Vagina (tissue), 2 donors: ENCODE measurements around the gene PRDM16.

ENCODE experiments used
- CTCF ChIP-seq, 3 experiments: fragments of 450-650 bp in 2 of 3; fragments of 200-600 bp in 1 of 3; sonication (generic) in 1 of 3; IDR thresholded peaks; one replicate each; pipeline ENCODE4 v1.5.1; 2017 to 2019; ENCODE audit warnings: antibody characterized with exemption in 3 of 3, mild to moderate bottlenecking in 2 of 3, moderate library complexity in 2 of 3
- POLR2A ChIP-seq, 2 donors: fragments of 450-650 bp; IDR thresholded peaks; one replicate each; pipeline ENCODE4 v1.6.1; 2017; ENCODE audit warnings: antibody characterized with exemption in 2 of 2, mild to moderate bottlenecking in 2 of 2, moderate library complexity in 2 of 2
- POLR2AphosphoS5 ChIP-seq, 2 donors: sonication (generic); formaldehyde crosslinking; IDR thresholded peaks; one replicate each; pipeline ENCODE4 v1.9.0; 2017; ENCODE audit warnings: antibody characterized with exemption in 2 of 2, mild to moderate bottlenecking in 2 of 2, low read depth in 1 of 2; ENCODE audit not compliant: insufficient read depth in 1 of 2

DNA sequence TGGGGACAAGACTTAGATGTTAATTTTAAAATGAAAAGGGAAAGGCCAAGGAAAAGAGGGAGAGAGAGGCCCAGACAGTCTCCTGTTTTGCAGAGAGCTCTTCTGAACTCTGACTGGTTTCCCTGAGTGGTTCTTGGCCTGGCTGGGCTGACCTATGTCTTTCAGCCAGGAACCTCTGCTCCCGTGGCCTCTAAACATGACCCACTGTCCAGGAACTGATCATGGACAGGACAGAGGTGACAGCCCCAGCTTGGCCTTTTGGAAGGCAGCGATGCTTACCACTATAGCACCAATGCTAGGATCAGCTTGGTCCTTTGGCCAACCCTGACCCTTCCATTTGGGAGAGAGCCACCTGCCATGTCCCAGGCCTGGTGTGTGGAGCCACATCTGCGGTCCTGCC lies 55.2 kb downstream of the PRDM16 start:
- TF ChIP-seq CTCF (IDR thresholded peaks at IDR 0.05) (no peak), POLR2A (IDR thresholded peaks at IDR 0.05) (no peak), POLR2AphosphoS5 (IDR thresholded peaks at IDR 0.05; ENCODE audit: insufficient read depth in 1 of 2, low read depth in 1 of 2) (no peak)
